HG02852 (cell line): ENCODE results near the gene DNAH6.

Source experiments
- ATAC-seq: cut with Tn5 transposase; IDR thresholded peaks from one replicate; pipeline ENCODE4 v1.9.1; 2021; ENCODE audit warnings: mild to moderate bottlenecking, moderate library complexity; ENCODE audit not compliant: unreplicated experiment

The DNAH6 gene

DNA sequence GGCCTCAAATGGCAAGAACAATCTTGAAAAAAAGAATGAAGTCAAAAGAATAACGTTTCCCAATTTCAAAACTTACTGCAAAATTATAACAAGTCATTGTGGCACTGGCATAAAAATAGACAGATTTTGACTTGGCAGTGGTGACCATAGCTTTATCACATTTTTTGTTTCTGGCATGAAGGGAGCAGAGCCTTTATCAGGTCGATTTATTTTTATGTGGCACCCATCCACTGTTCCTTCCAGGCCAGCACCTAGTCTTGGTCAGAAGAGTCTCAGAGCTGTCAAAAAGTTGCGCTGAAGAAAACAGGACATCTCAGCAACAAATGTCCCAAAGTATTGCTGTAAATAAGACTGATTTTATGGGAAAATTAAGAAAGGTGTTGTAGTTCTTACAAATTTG lies 272.2 kb downstream of the DNAH6 start:
- ATAC-seq: no peak

DNA sequence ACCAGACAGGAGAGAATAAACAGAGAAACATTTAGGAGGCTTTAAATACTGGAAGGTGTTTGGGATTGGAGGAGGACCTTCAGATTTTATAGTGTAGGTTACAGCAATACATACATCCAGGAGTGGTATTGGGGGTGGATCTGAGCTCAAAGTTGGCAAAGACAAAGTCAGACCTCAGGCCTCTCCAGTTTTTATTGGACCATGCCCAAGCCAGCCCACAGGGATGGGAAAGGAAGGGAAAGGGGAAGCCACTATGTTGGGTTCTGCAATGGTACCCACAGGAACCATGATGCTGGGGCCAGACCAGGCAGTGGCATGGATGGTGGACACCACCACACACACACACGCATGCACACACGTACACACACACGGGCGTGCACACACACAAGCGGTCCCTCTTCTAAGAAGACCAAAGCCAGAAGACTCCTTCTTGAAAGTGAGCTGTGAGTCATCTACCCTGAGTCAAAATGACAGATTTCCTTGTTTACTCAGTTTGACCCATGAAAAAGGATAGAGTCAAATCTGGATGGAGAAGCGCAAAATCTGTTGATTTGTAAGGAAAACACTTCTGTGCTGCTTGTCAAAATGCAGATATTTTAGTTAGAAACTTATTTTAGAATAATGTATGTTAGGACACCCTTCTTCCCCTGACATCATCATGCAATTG lies 276.7 kb downstream of the DNAH6 start:
- no peak for ATAC-seq

DNA sequence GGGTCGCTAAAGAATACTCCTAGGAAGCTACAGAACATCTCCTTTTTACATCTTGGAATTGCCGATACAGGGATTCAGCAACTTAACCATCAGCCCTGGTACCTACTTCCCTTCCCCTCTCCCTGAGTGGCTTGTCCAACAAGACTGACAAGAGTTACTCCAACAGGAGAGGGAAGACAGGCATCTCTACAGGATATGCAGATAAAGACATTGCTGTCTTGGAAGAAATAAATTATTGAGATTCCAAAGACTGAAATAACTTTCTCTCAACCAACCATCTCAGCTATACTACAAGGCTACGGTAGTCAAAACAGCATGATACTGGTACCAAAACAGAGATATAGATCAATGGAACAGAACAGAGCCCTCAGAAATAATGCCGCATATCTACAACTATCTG lies 277.3 kb downstream of the DNAH6 start:
- ATAC-seq: no peak

DNA sequence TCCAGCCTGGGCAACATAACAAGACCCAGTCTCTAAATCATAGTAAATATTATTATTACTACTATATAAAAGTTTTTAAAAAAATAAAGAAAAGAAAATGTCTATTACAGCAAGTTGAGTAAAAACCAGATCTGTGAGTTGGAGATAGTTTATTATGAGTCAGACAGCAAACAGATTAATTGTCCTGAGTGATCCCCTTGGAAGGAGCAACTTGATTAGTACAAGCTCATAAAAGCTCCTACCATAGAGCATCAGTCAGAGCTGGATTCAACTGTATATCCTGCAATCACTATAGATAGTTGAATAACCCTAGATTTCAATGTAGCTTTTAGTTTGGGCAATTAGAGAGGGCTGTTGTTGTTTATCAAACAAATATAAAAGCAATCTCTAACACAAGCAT lies 280.5 kb downstream of the DNAH6 start:
- no peak for ATAC-seq

DNA sequence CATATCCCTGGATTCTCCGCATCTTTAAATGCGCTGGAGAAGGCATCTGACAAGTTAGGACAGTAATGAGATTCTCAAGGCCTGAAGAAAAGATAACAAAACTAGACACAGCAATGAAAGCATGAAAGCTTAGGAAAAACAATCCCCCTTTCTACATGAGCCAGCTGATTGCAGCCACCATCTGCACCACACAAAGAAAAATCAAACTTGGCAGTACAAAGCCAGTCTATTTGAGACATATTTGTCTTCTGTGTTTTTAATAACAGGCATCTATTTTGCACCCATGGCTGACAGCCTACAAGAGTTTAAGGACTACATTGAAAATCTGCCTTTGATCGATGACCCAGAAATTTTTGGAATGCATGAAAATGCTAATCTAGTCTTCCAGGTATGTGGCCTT lies 281.0 kb downstream of the DNAH6 start:
- no peak for ATAC-seq

DNA sequence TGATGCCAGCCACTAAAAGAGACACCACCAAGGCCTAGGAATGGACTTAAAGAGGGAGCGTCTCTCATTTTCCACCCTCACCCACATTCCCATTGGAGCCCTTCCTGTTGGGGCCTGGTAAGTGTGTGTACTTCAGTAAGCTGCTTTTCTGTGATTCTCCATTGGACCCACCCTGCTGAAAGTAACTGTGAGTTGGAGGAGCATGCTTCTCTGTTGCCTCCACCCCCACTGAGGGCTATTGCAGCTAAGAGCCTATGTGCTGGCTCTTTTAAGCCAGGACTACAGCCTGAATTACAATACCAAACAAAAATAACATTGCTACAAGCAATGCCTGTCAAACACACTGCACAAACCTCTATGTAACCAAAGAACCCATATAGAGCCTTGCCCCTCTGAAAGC lies 283.5 kb downstream of the DNAH6 start:
- peak; percentile 29 for ATAC-seq

DNA sequence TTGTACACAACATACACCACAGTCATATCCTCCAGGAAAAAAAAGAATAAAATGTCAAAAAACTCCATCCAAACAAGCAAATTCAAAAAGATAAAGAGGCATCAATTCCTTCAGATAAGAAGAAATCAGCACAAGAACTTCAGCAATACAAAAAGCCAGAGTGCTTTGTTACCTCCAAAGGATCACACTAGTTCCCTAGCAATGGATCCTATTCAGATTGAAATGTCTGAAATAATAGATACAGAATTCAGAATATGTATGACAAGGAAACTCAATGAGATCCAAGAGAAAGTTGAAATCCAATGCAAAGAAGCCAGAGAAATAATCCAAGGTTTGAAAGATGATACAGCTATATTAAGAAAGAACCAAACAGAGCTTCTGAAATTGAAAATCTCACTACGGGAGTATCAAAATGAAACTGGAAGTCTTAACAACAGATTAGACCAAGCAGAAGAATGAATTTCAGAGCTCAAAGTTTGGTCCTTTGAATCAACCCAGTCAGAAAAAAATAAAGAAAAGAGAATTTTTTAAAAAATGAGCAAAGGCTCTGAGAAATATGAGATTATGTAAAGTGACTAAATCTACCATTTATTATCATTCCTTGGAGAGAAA lies 284.0 kb downstream of the DNAH6 start:
- ATAC-seq: peak; percentile 90

DNA sequence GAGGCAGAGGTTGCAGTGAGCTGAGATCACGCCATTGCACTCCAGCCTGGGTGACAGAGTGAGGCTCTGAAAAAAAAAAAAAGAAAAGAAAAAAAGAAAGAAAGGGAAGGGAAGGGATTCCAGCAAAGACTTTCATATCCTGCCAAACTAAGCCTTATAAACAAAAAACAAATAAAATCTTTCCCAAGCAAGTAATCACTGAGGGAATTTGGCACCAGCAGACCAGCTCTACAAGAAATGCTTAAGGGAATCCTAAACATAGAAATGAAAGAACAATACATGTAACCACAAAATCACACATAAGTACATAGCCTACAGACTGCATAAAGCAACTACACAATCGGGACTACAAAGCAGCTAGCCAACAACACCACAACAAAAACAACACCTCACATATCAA lies 285.5 kb downstream of the DNAH6 start:
- no peak for ATAC-seq

DNA sequence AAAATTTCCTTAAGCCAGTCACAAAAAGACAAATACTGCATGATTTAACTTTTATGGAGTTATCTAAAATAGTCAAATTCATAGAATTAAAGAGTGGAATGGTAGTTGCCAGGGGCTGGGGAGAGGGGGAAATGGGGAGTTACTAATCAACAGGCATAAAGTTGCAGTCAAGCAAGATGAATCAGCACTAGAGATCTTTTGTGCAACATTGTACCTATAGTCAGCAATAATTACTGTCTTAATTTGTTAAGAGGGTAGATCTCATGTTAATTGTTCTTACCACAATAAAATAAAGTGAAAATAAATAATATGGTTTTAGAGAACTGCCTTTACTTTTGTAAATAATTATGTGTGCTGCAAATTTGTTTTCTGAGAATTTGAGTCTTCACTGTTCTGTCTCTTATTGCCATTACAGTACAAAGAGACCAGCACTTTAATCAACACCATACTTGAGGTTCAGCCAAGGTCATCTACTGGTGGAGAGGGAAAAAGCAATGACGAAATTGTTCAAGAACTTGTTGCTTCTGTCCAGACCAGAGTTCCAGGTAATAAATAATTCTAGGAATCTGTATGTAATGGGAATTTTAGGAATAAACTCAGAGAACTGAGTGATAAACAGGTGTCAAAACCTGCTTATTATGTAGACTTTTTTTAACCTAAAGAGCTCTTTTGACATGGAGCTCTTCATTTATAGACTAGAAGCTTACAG lies 289.1 kb downstream of the DNAH6 start:
- ATAC-seq: no peak

DNA sequence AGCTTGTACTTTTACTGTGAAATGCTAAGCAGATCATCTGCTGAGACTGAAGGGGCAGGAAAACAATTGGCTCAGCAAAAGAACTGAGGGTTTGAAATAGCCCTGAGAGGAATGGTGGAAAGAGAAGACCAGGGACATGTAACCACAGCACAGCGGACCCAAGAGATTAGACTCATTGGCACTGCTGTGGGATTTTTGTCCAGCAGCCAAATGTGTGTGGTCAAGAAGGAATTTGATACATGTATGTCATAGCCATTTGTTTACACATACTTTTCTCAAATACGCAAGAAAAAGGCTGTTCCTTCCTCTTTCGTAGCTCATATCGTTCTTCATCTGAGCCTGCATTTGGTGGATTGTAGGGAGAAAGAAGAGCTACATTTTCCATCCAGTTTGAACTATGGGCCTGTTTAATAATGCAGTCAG lies 290.8 kb downstream of the DNAH6 start:
- ATAC-seq: no peak

DNA sequence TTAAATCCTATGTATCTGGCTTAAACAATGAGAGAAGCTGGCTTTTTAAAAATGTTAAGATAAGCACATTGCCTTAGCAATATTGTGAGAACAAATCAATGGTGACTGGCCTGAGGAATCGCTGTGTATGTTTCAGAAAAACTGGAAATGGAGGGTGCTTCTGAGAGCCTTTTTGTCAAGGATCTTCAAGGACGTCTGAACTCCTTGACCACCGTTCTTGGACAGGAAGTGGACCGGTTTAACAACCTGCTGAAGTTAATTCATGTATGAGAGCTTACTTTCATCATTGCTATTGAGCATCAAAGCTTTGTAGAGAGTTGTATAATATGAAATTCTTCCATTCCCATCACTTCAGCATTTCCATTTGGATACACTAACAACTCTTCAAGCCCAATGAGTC lies 292.0 kb downstream of the DNAH6 start:
- ATAC-seq: no peak

DNA sequence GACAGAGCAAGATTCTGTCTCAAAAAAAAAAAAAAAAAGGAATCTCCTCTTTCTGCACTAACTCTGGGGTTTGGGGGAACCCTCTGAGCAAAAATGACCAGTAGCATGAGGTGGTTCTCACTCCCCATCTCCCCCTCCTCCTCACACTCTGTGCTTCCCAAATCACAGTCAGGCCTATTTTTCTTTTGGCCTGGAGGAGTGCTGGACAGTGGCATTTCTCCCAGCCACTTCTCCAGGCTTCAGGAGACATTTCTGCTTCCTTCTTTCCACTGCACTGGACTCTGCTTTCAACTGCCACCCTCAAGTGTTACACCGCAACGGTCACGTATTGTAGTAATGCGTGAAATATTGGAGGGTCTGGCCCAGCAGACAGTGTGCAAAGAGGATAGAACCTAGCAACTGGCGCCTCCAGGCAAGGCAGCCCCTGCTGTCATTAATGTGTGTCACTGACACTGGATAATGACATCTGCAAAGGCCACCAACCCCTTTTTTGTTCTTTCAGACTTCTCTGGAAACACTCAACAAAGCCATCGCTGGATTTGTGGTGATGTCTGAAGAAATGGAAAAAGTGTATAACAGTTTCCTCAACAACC lies 295.6 kb downstream of the DNAH6 start:
- ATAC-seq: no peak

DNA sequence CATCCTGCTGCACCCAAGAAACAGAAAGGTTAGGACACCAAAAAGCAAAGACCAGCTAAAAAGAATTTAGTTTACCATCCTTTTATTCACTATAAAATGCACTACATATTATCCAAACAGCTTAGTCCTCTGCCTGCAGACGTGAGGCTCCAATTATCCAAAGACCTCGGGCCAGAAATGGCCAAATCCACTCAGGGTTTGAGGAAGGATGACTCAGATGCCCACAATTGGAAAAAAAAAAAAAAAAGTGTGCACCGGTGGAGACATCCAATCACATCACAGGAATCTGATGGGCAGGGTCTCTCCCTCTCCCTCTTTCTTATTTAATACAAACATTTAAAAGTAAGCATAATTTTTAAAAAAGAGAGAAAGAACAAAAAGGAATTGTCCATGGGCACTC lies 298.8 kb downstream of the DNAH6 start:
- no peak for ATAC-seq

DNA sequence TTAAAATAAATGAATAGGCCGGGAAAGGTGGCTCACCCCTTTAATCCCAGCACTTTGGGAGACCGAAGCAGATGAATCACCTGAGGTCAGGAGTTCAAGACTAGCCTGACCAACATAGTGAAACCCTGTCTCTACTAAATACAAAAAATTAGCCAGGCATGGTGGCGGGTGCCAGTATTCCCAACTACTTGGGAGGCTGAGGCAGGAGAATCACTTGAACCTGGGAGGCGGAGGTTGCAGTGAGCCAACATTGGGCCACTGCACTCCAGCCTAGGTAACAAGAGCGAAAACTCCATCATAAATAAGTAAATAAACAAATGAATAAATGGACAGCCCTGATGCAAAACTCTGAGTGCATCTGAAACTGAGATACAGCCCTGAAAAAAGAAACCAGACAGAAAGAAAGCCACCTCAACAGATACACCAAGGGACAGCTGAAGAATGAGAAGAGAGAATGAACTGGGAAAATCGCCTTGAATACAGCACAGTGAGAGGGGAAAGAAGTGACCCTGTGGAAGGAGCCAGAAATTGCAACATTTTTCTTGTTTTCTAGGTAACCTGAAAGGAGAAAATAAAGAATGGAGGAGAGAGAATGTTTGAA lies 300.2 kb downstream of the DNAH6 start:
- peak; percentile 74 for ATAC-seq

DNA sequence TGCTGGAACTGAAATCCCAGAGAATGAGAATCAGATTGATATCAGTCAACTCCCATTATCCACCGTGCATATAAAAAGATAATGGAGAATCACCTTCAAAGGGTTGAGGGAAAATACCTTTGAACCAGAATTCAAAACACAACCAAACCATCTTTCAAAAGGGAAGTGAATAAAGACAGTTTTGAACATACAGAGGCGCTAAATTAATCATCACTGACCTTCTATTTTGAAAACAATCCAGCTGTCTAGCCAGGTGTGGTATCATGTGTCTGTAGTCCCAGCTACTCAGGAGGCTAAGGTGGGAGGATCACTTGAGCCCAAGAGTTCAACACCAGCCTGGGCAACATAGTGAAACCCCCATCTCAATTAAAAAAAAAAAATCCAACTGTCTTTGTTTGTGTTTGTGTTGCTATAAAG lies 300.9 kb downstream of the DNAH6 start:
- ATAC-seq: peak; percentile 92

DNA sequence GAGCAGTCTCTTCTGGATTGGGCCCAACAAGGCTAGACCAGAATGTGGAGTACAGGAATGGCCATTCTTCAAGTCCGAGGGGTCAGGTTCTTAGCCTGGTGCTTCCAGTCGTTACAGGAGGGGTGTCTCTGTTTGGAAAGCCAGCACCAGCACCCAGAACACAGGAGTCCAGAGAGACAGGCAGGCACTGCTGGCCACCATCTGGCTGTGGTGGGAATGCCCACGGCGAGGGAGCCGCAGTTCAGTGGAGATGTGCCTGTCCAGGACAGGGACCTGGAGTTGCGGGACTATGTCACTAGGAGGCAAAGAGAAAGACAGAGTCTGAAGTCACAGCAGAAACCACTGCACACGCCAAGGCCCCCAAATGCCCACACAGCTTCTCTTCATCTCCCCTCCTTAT lies 305.5 kb downstream of the DNAH6 start:
- no peak for ATAC-seq

DNA sequence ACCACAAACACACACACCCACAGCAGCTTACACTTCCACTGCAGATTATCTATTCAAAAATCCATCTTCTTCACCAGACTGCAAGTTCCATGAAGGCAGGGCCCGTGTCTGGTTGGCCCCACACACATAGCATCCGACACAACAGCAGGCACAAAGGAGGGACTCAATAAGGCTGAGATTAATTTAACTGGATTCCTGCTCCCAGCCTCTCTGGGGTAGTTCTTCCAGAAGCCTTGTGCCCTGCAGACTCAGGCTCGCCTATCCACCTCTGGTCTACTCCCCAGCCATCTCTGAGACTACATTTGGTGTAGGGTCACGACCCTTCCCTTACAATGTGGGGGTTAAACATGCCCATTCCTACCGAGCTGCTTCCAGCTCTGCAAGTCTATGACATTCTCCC lies 306.9 kb downstream of the DNAH6 start:
- no peak for ATAC-seq

DNA sequence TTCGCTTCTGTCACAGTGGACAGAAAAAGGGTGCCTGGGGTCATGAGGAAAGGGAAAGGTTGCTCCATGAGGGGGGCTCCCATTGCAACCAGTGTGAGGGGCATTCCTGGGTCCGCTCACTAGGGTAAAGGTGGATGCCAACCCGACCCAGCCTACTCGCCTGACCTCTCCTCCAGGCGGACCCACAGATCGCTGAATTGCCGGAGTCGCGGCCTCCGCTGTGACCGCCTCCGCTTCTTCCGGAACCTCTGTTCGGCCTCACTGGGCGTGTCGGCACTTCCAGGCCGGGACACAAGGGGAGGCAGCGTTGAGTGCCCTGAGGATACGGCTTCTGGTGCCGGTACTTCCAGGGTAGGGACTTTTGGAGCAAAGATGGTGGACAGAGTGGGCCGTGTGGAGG lies 307.5 kb downstream of the DNAH6 start:
- ATAC-seq: no peak

DNA sequence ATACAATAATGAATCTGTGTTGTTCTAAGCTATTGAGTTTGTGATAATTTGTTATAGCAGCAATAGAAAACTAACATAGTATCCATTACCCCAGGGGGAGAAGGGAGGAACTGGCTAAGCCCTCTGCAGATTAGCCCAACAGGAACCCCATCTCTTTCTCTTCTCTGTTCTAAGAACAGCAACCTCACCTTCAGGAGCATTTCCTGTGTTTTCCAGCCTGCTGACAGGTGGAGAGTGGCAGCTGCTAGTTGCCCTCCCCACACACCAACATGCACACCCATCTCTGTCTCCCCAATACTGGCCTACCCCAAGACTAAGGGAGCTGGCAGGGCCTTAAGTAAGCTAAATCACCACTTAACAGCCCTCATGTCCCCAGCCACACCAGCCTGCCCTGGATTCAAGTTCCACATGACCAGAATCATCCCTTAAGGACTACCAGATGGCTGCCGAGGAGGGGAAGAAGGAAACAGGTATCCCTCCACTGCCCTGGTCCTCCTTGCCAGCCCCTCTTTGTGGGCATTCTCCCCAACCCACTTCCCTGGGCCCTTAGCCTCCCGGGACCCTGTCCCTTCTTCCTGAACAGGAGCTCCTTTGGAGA lies 311.8 kb downstream of the DNAH6 start:
- ATAC-seq: no peak

DNA sequence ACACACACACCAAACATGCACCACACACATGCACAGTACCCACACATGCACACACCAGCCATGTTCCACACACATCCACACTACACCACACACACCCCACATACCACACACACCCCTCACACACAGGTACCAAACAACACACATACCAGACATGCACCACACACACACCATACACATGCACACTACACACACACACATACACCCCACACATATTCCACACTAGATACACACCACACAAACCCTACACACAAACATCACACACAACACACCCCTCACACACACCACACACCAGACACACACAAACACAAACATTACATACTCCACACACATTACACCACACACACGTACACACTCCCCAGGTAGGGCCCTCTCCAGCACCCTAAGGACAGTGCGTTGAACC lies 313.4 kb downstream of the DNAH6 start:
- no peak for ATAC-seq

DNA sequence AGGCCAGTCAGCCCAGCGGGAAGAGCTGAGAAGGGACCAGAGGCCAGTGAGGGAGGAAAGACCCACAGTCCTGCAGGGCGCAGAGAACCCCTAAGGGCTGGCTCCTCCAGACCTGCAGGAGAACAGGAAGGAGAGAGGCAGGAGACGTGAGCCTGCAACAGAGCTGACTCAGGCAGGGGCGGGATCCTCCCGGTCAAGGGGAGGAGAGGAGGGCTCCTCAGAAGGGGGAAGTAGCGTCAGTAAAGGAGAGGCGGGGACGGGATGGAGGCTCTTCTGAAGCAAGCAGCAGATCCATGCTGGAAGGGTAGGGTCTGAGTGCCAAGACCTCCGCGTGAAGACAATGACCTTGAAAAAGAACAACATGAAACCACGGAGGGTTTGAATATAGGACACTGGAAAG lies 313.8 kb downstream of the DNAH6 start:
- ATAC-seq: no peak
